ENCODE data around the gene FAM120A. TPM values are rescaled to one million over a fixed set of nuclear protein-coding genes. Genes with fewer than 3 reads are reported as not detected.

Gene FAM120A
- total RNA-seq, 1 experiment from 2014 or later, result 79.3 TPM

- no peaks in the 10 kb centered on the region for H3K27me3 ChIP-seq (ENCODE audit: low read length)
- H4K20me1 ChIP-seq (ENCODE audit: insufficient read depth, low read depth, low read length), result no peaks in the 10 kb centered on the region
- no peak for DNase-seq
- H3K27ac ChIP-seq (ENCODE audit: low read length), result no peak overlapping the region
- 0 out of 2 replicates have a peak, but pooled peaks cover 8% of the 10 kb centered on the region for H3K9me3 ChIP-seq (ENCODE audit: low read length)
- no peak overlapping the region for H2AFZ ChIP-seq (ENCODE audit: low read length)
- no peak overlapping the region for H3K9ac ChIP-seq (ENCODE audit: low read length)
- peaks cover 22% of the 10 kb centered on the region for H3K36me3 ChIP-seq (ENCODE audit: insufficient read depth, low read length)
- peaks cover 10% of the 10 kb centered on the region for H3K4me1 ChIP-seq (ENCODE audit: low read length)
- H3K79me2 ChIP-seq (ENCODE audit: low read length), result peaks cover 14% of the 10 kb centered on the region
- H3K9me2 ChIP-seq (replicated peaks; ENCODE audit: insufficient read depth, low read length), result no peaks in the 10 kb centered on the region
- H3K4me3 ChIP-seq (ENCODE audit: low read length), result no peak overlapping the region
- no peak overlapping the region for H3K4me2 ChIP-seq (ENCODE audit: low read depth, low read length, poor library complexity, severe bottlenecking)
These were observed 120.7 kb downstream of the FAM120A start for GRCh38 chr9:93572221-93572620.

- Histone ChIP-seq H3K4me2 (ENCODE audit: low read depth, low read length, poor library complexity, severe bottlenecking) (no peak overlapping the region), H3K9me2 (replicated peaks; ENCODE audit: insufficient read depth, low read length) (no peaks in the 10 kb centered on the region)
These were observed 121.4 kb downstream of the FAM120A start for GRCh38 chr9:93572636-93573515.

GRCh38 chr9:93573516-93573828, 122.0 kb downstream of the FAM120A start:
- Histone ChIP-seq H3K9me2 (replicated peaks; ENCODE audit: insufficient read depth, low read length) (no peaks in the 10 kb centered on the region), H3K4me3 (ENCODE audit: low read length) (no peak overlapping the region), H3K36me3 (ENCODE audit: insufficient read depth, low read length) (peaks cover 22% of the 10 kb centered on the region), H3K4me1 (ENCODE audit: low read length) (peaks cover 21% of the 10 kb centered on the region), H2AFZ (ENCODE audit: low read length) (no peak overlapping the region), H3K79me2 (ENCODE audit: low read length) (peaks cover 24% of the 10 kb centered on the region), H4K20me1 (ENCODE audit: insufficient read depth, low read depth, low read length) (no peaks in the 10 kb centered on the region), H3K9ac (ENCODE audit: low read length) (no peak overlapping the region), H3K27ac (ENCODE audit: low read length) (no peak overlapping the region), H3K27me3 (ENCODE audit: low read length) (no peaks in the 10 kb centered on the region), H3K9me3 (ENCODE audit: low read length) (0 out of 2 replicates have a peak, but pooled peaks cover 8% of the 10 kb centered on the region), H3K4me2 (ENCODE audit: low read depth, low read length, poor library complexity, severe bottlenecking) (no peak overlapping the region)
- no peak for DNase-seq

More at GRCh38 chr9:93572636-93573515, 121.4 kb downstream of the FAM120A start:
- Histone ChIP-seq H3K9me3 (ENCODE audit: low read length) (0 out of 2 replicates have a peak, but pooled peaks cover 8% of the 10 kb centered on the region), H3K9ac (ENCODE audit: low read length) (no peak overlapping the region), H3K36me3 (ENCODE audit: insufficient read depth, low read length) (peaks cover 22% of the 10 kb centered on the region), H2AFZ (ENCODE audit: low read length) (no peak overlapping the region), H3K27me3 (ENCODE audit: low read length) (no peaks in the 10 kb centered on the region), H3K4me3 (ENCODE audit: low read length) (no peak overlapping the region), H3K79me2 (ENCODE audit: low read length) (peaks cover 18% of the 10 kb centered on the region), H4K20me1 (ENCODE audit: insufficient read depth, low read depth, low read length) (no peaks in the 10 kb centered on the region), H3K27ac (ENCODE audit: low read length) (no peak overlapping the region), H3K4me1 (ENCODE audit: low read length) (peaks cover 15% of the 10 kb centered on the region)
- DNase-seq, result no peak

GRCh38 chr9:93574091-93574899, 122.8 kb downstream of the FAM120A start:
- H3K79me2 ChIP-seq (ENCODE audit: low read length), result peaks cover 32% of the 10 kb centered on the region
- no peaks in the 10 kb centered on the region for H3K9me2 ChIP-seq (replicated peaks; ENCODE audit: insufficient read depth, low read length)
- H3K4me1 ChIP-seq (ENCODE audit: low read length), result peaks cover 29% of the 10 kb centered on the region
- peaks cover 16% of the 10 kb centered on the region for H3K36me3 ChIP-seq (ENCODE audit: insufficient read depth, low read length)
- H3K4me3 ChIP-seq (ENCODE audit: low read length), result no peak overlapping the region
- H3K9ac ChIP-seq (ENCODE audit: low read length), result no peak overlapping the region
- no peak overlapping the region for H3K4me2 ChIP-seq (ENCODE audit: low read depth, low read length, poor library complexity, severe bottlenecking)
- no peak for DNase-seq
- 0 out of 2 replicates have a peak, but pooled peaks cover 8% of the 10 kb centered on the region for H3K9me3 ChIP-seq (ENCODE audit: low read length)
- no peaks in the 10 kb centered on the region for H3K27me3 ChIP-seq (ENCODE audit: low read length)
- no peaks in the 10 kb centered on the region for H4K20me1 ChIP-seq (ENCODE audit: insufficient read depth, low read depth, low read length)
- H3K27ac ChIP-seq (ENCODE audit: low read length), result no peak overlapping the region
- no peak overlapping the region for H2AFZ ChIP-seq (ENCODE audit: low read length)

- H3K4me2 ChIP-seq (ENCODE audit: low read depth, low read length, poor library complexity, severe bottlenecking), result peak overlapping the region; percentile 97
- peak overlapping the region; percentile 69 for H3K27ac ChIP-seq (ENCODE audit: low read length)
- H3K79me2 ChIP-seq (ENCODE audit: low read length), result peaks cover 41% of the 10 kb centered on the region
- no peak for DNase-seq
- H2AFZ ChIP-seq (ENCODE audit: low read length), result peak overlapping the region; percentile 60; the same call in 1 of the 2 replicates
- H3K4me1 ChIP-seq (ENCODE audit: low read length), result peaks cover 30% of the 10 kb centered on the region
- no peaks in the 10 kb centered on the region for H4K20me1 ChIP-seq (ENCODE audit: insufficient read depth, low read depth, low read length)
- H3K4me3 ChIP-seq (ENCODE audit: low read length), result peak overlapping the region; percentile 97
- peaks cover 8% of the 10 kb centered on the region; the same call in 1 of the 2 replicates for H3K36me3 ChIP-seq (ENCODE audit: insufficient read depth, low read length)
- no peaks in the 10 kb centered on the region for H3K27me3 ChIP-seq (ENCODE audit: low read length)
- H3K9me2 ChIP-seq (replicated peaks; ENCODE audit: insufficient read depth, low read length), result no peaks in the 10 kb centered on the region
- H3K9ac ChIP-seq (ENCODE audit: low read length), result peak overlapping the region; percentile 95
- H3K9me3 ChIP-seq (ENCODE audit: low read length), result 0 out of 2 replicates have a peak, but pooled peaks cover 8% of the 10 kb centered on the region
These were observed 123.7 kb downstream of the FAM120A start for GRCh38 chr9:93574900-93575795.

- H3K4me1 ChIP-seq (ENCODE audit: low read length), result peaks cover 30% of the 10 kb centered on the region
- DNase-seq, result peak; percentile 91
- peaks cover 48% of the 10 kb centered on the region for H3K79me2 ChIP-seq (ENCODE audit: low read length)
- peaks cover 3% of the 10 kb centered on the region; the same call in 1 of the 2 replicates for H3K36me3 ChIP-seq (ENCODE audit: insufficient read depth, low read length)
- peak overlapping the region; percentile 97 for H3K4me2 ChIP-seq (ENCODE audit: low read depth, low read length, poor library complexity, severe bottlenecking)
- peak overlapping the region; percentile 69 for H3K27ac ChIP-seq (ENCODE audit: low read length)
- H3K4me3 ChIP-seq (ENCODE audit: low read length), result peak overlapping the region; percentile 97
- H3K9ac ChIP-seq (ENCODE audit: low read length), result peak overlapping the region; percentile 95
- H3K9me3 ChIP-seq (ENCODE audit: low read length), result 0 out of 2 replicates have a peak, but pooled peaks cover 4% of the 10 kb centered on the region
- no peaks in the 10 kb centered on the region for H3K9me2 ChIP-seq (replicated peaks; ENCODE audit: insufficient read depth, low read length)
- no peaks in the 10 kb centered on the region for H4K20me1 ChIP-seq (ENCODE audit: insufficient read depth, low read depth, low read length)
- no peaks in the 10 kb centered on the region for H3K27me3 ChIP-seq (ENCODE audit: low read length)
- peak overlapping the region; percentile 60 for H2AFZ ChIP-seq (ENCODE audit: low read length)
These were observed 124.3 kb downstream of the FAM120A start for GRCh38 chr9:93575796-93576257.

- no peaks in the 10 kb centered on the region for H3K9me2 ChIP-seq (replicated peaks; ENCODE audit: insufficient read depth, low read length)
- no peaks in the 10 kb centered on the region for H3K36me3 ChIP-seq (ENCODE audit: insufficient read depth, low read length)
- peaks cover 30% of the 10 kb centered on the region for H3K4me1 ChIP-seq (ENCODE audit: low read length)
- peak within 1 kb of the TSS; percentile 69 for H3K27ac ChIP-seq (ENCODE audit: low read length)
- no peaks in the 10 kb centered on the region for H3K9me3 ChIP-seq (ENCODE audit: low read length)
- peaks cover 54% of the 10 kb centered on the region for H3K79me2 ChIP-seq (ENCODE audit: low read length)
- peak within 1 kb of the TSS; percentile 60 for H2AFZ ChIP-seq (ENCODE audit: low read length)
- no peaks in the 10 kb centered on the region for H3K27me3 ChIP-seq (ENCODE audit: low read length)
- H3K4me3 ChIP-seq (ENCODE audit: low read length), result peak within 1 kb of the TSS; percentile 97
- peak within 1 kb of the TSS; percentile 95 for H3K9ac ChIP-seq (ENCODE audit: low read length)
- H3K4me2 ChIP-seq (ENCODE audit: low read depth, low read length, poor library complexity, severe bottlenecking), result peak within 1 kb of the TSS; percentile 97
- DNase-seq, result peak; percentile 67
- no peaks in the 10 kb centered on the region for H4K20me1 ChIP-seq (ENCODE audit: insufficient read depth, low read depth, low read length)
These were observed 125.0 kb downstream of the FAM120A start, which contains the start of gene PHF2 for GRCh38 chr9:93576258-93577077. TSS of gene PHF2 (plus strand) at chr9:93576584. CDS start at chr9:93576774, 190 bp downstream.

All from Karpas-422 (cell line).